Neural cell (in vitro differentiated cells): ENCODE data around the gene ZP2. TPM values are rescaled to one million over a fixed set of nuclear protein-coding genes. Genes with fewer than 3 reads are reported as not detected.

Experiments
- H2AFZ ChIP-seq: fragments of 200-600, 300-800 bp; sonication (generic), shearing (Covaris generic); 2 replicates; pipeline ENCODE4 v1.6.0; 2014; ENCODE audit warnings: low read depth, mild to moderate bottlenecking, antibody characterized with exemption, low read length, moderate library complexity
- H3F3A ChIP-seq: fragments of 200-600 bp; shearing (Covaris generic); 2 replicates; pipeline ENCODE4 v1.6.1; 2016; ENCODE audit warnings: mild to moderate bottlenecking, moderate library complexity, mixed read lengths, antibody characterized with exemption, low read length; ENCODE audit not compliant: insufficient read depth, poor library complexity, severe bottlenecking
- H3K27ac ChIP-seq: fragments of 200-600, 300-800 bp; sonication (generic), shearing (Covaris generic); 2 replicates; pipeline ENCODE4 v1.5.1; 2014; ENCODE audit warnings: mild to moderate bottlenecking, low read length, moderate library complexity
- H3K27me3 ChIP-seq: fragments of 300-800, 200-600 bp; sonication (generic), shearing (Covaris generic); 2 replicates; pipeline ENCODE4 v1.6.0; 2014; ENCODE audit warnings: mild to moderate bottlenecking, low read depth, low read length, moderate library complexity; ENCODE audit not compliant: insufficient read depth
- H3K36me3 ChIP-seq: fragments of 300-800, 200-600 bp; sonication (generic), shearing (Covaris generic); 2 replicates; pipeline ENCODE4 v1.5.1; 2014; ENCODE audit warnings: mild to moderate bottlenecking, antibody characterized with exemption, low read length, moderate library complexity; ENCODE audit not compliant: insufficient read depth
- H3K4me2 ChIP-seq: fragments of 300-800, 200-600 bp; sonication (generic), shearing (Covaris generic); 2 replicates; pipeline ENCODE4 v1.6.0; 2014; ENCODE audit warnings: mild to moderate bottlenecking, low read length
- H3K4me3 ChIP-seq: fragments of 300-800, 200-600 bp; sonication (generic), shearing (Covaris generic); 2 replicates; pipeline ENCODE4 v1.5.1; 2014; ENCODE audit warnings: mild to moderate bottlenecking, low read length, moderate library complexity
- H3K79me2 ChIP-seq: fragments of 200-600 bp; shearing (Covaris generic); replicated peaks from 2 replicates; pipeline ENCODE4 v1.6.0; 2014; ENCODE audit warnings: mild to moderate bottlenecking, low read length, moderate library complexity; ENCODE audit not compliant: insufficient read depth
- H3K9ac ChIP-seq: fragments of 300-800, 200-600 bp; sonication (generic), shearing (Covaris generic); 2 replicates; pipeline ENCODE4 v1.6.1; 2016; ENCODE audit warnings: mild to moderate bottlenecking, low read length, mixed read lengths
- H3K9me2 ChIP-seq: fragments of 200-600 bp; shearing (Covaris generic); 2 replicates; pipeline ENCODE4 v1.6.1; 2016; ENCODE audit warnings: mild to moderate bottlenecking, low read length, mixed read lengths; ENCODE audit not compliant: insufficient read depth
- H3K9me3 ChIP-seq: fragments of 200-600, 300-800 bp; sonication (generic), shearing (Covaris generic); 2 replicates; pipeline ENCODE4 v1.6.1; 2016; ENCODE audit warnings: mild to moderate bottlenecking, mixed run types, low read length, moderate library complexity, mixed read lengths
- H4K20me1 ChIP-seq: fragments of 200-600 bp; shearing (Covaris generic); 2 replicates; pipeline ENCODE4 v1.6.1; 2016; ENCODE audit warnings: mild to moderate bottlenecking, mixed run types; ENCODE audit not compliant: insufficient read depth
- EP300 ChIP-seq: fragments of 450-650 bp; conservative IDR thresholded peaks from 2 replicates; pipeline ENCODE4 v1.6.1; 2014; ENCODE audit warnings: antibody characterized with exemption, mild to moderate bottlenecking, moderate library complexity; ENCODE audit not compliant: poor library complexity, severe bottlenecking
- EZH2 ChIP-seq: fragments of 200-600, 300-800 bp; shearing (Covaris generic), sonication (generic); IDR thresholded peaks from 2 replicates; pipeline ENCODE4 v1.6.1; 2014; ENCODE audit warnings: antibody characterized with exemption, low read length, borderline replicate concordance, mild to moderate bottlenecking; ENCODE audit not compliant: insufficient read depth, poor library complexity, severe bottlenecking
- MXI1 ChIP-seq: fragments of 450-650 bp; conservative IDR thresholded peaks from 2 replicates; pipeline ENCODE4 v1.6.1; 2014; ENCODE audit warnings: antibody characterized with exemption, mild to moderate bottlenecking; ENCODE audit not compliant: poor library complexity, severe bottlenecking
- POLR2AphosphoS5 ChIP-seq: IDR thresholded peaks from 2 replicates; pipeline ENCODE4 v1.6.1; 2012
- RAD21 ChIP-seq: fragments of 450-650 bp; conservative IDR thresholded peaks from 2 replicates; pipeline ENCODE4 v1.6.1; 2014; ENCODE audit warnings: antibody characterized with exemption, mild to moderate bottlenecking, moderate library complexity
- SMC3 ChIP-seq: fragments of 450-650 bp; conservative IDR thresholded peaks from 2 replicates; pipeline ENCODE4 v1.6.1; 2014; ENCODE audit warnings: antibody characterized with exemption, mild to moderate bottlenecking, moderate library complexity; ENCODE audit not compliant: poor library complexity
- TAF1 ChIP-seq: IDR thresholded peaks from 2 replicates; pipeline ENCODE4 v1.6.1; 2012; ENCODE audit warnings: low read depth
- polyA plus RNA-seq: library from polyadenylated mRNA; depleted of rRNA; stranded (reverse); fragments of >200 nt; gene quantifications from 2 replicates; pipeline ENCODE4 v1.2.3, GENCODE V29; 2014
- TF ChIP-seq, protein P1 (sequence below): IDR thresholded peaks from 2 replicates; pipeline ENCODE4 v1.6.1; 2012; ENCODE audit warnings: borderline replicate concordance
- TF ChIP-seq, protein P2 (sequence below): fragments of 450-650 bp; IDR thresholded peaks from 2 replicates; pipeline ENCODE4 v1.5.1; 2014; ENCODE audit warnings: antibody characterized with exemption, mild to moderate bottlenecking, moderate library complexity; ENCODE audit not compliant: poor library complexity, severe bottlenecking

ZP2 gene
- polyA plus RNA-seq, 1 donor from 2014 or later = not detected

DNA sequence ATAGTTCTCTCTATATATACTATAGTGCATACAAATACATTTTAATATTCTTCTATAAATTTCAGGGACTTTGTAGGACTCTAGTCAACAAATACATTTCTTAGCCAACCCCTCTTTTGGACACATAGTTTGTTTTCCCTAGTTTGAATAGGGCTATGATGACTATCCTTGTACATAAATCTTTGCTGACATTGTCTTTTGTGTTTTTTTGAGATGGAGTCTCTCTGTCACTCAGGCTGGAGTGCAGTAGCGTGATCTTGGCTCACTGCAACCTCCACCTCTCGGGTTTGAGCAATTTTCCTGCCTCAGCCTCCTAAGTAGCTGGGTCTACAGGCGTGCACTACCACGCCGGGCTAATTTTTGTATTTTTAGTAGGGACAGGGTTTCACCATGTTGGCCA is 25.5 kb upstream of the ZP2 start:
- Histone ChIP-seq H4K20me1 (no peaks in the 10 kb centered on the region), H3K9me3 (no peaks in the 10 kb centered on the region), H3K27ac (no peak overlapping the region), H3K4me3 (no peak overlapping the region), H3K4me2 (no peak overlapping the region), H3K9me2 (no peaks in the 10 kb centered on the region), H3F3A (no peaks in the 10 kb centered on the region), H3K79me2 (no peaks in the 10 kb centered on the region), H3K36me3 (no peaks in the 10 kb centered on the region), H3K27me3 (no peaks in the 10 kb centered on the region), H2AFZ (no peak overlapping the region), H3K9ac (no peak overlapping the region)
- TF ChIP-seq EZH2 (no peak), POLR2AphosphoS5 (no peak), RAD21 (no peak), MXI1 (no peak), SMC3 (no peak), EP300 (no peak), TAF1 (no peak)
- TF ChIP-seq, protein P1, sequence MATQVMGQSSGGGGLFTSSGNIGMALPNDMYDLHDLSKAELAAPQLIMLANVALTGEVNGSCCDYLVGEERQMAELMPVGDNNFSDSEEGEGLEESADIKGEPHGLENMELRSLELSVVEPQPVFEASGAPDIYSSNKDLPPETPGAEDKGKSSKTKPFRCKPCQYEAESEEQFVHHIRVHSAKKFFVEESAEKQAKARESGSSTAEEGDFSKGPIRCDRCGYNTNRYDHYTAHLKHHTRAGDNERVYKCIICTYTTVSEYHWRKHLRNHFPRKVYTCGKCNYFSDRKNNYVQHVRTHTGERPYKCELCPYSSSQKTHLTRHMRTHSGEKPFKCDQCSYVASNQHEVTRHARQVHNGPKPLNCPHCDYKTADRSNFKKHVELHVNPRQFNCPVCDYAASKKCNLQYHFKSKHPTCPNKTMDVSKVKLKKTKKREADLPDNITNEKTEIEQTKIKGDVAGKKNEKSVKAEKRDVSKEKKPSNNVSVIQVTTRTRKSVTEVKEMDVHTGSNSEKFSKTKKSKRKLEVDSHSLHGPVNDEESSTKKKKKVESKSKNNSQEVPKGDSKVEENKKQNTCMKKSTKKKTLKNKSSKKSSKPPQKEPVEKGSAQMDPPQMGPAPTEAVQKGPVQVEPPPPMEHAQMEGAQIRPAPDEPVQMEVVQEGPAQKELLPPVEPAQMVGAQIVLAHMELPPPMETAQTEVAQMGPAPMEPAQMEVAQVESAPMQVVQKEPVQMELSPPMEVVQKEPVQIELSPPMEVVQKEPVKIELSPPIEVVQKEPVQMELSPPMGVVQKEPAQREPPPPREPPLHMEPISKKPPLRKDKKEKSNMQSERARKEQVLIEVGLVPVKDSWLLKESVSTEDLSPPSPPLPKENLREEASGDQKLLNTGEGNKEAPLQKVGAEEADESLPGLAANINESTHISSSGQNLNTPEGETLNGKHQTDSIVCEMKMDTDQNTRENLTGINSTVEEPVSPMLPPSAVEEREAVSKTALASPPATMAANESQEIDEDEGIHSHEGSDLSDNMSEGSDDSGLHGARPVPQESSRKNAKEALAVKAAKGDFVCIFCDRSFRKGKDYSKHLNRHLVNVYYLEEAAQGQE = no peak
- TF ChIP-seq, protein P2, sequence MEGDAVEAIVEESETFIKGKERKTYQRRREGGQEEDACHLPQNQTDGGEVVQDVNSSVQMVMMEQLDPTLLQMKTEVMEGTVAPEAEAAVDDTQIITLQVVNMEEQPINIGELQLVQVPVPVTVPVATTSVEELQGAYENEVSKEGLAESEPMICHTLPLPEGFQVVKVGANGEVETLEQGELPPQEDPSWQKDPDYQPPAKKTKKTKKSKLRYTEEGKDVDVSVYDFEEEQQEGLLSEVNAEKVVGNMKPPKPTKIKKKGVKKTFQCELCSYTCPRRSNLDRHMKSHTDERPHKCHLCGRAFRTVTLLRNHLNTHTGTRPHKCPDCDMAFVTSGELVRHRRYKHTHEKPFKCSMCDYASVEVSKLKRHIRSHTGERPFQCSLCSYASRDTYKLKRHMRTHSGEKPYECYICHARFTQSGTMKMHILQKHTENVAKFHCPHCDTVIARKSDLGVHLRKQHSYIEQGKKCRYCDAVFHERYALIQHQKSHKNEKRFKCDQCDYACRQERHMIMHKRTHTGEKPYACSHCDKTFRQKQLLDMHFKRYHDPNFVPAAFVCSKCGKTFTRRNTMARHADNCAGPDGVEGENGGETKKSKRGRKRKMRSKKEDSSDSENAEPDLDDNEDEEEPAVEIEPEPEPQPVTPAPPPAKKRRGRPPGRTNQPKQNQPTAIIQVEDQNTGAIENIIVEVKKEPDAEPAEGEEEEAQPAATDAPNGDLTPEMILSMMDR = no peak

GRCh38 chr16:21235199-21235585 is 23.8 kb upstream of the ZP2 start:
- no peak for TF ChIP-seq TAF1
- no peak for TF ChIP-seq MXI1
- TF ChIP-seq SMC3 = no peak
- TF ChIP-seq, protein P2 = no peak
- TF ChIP-seq EZH2 = no peak
- no peak for TF ChIP-seq EP300
- TF ChIP-seq, protein P1 = no peak
- no peak for TF ChIP-seq POLR2AphosphoS5
- no peaks in the 10 kb centered on the region for H3K9me2 ChIP-seq

More at GRCh38 chr16:21235199-21235585, 23.8 kb upstream of the ZP2 start:
- H3F3A ChIP-seq = no peaks in the 10 kb centered on the region
- H2AFZ ChIP-seq = no peak overlapping the region
- H4K20me1 ChIP-seq = no peaks in the 10 kb centered on the region
- no peak overlapping the region for H3K4me3 ChIP-seq
- H3K27me3 ChIP-seq = no peaks in the 10 kb centered on the region
- no peaks in the 10 kb centered on the region for H3K36me3 ChIP-seq
- no peaks in the 10 kb centered on the region for H3K79me2 ChIP-seq
- no peak overlapping the region for H3K4me2 ChIP-seq
- no peaks in the 10 kb centered on the region for H3K9me3 ChIP-seq
- no peak overlapping the region for H3K9ac ChIP-seq
- H3K27ac ChIP-seq = no peak overlapping the region
